UCSD-AML1 (cell line): ENCODE data around the gene AKT3.
"Not testable (repeated sequence)": the region's sequence is repeated elsewhere in the genome, so short reads cannot be mapped to it uniquely, and the experiment has no call there.

ENCODE experiments used
- DNase-seq: peaks from one replicate; lab custom pipeline; 2025; ENCODE audit not compliant: unreplicated experiment; lab: John Stamatoyannopoulos, UW

The AKT3 gene

GRCh38 chr1:243850202-243850451 is at the start of gene AKT3:
AKT3 (minus strand) TSS chr1:243850243; CDS start chr1:243843170, 7,073 bp downstream.
- no peak for DNase-seq

GRCh38 chr1:243898278-243898677 is 48.2 kb upstream of the AKT3 start:
- DNase-seq, result no peak

GRCh38 chr1:243896313-243896712 is 46.3 kb upstream of the AKT3 start:
- DNase-seq, result no peak

- DNase-seq, result no peak
These were observed 42.4 kb upstream of the AKT3 start for GRCh38 chr1:243892456-243892855.

GRCh38 chr1:243890576-243890975 is 40.5 kb upstream of the AKT3 start:
- no peak for DNase-seq

GRCh38 chr1:243885806-243886205 is 35.8 kb upstream of the AKT3 start:
- no peak for DNase-seq

GRCh38 chr1:243884603-243885002 is 34.6 kb upstream of the AKT3 start:
- no peak for DNase-seq

GRCh38 chr1:243883551-243883950 is 33.5 kb upstream of the AKT3 start:
- DNase-seq, result no peak

GRCh38 chr1:243882276-243882675 is 32.2 kb upstream of the AKT3 start:
- no peak for DNase-seq

GRCh38 chr1:243877058-243877457 is 27.0 kb upstream of the AKT3 start:
- DNase-seq, result not testable (repeated sequence)

- DNase-seq, result no peak
These were observed 5.7 kb upstream of the AKT3 start for GRCh38 chr1:243855616-243856318.

- DNase-seq, result no peak
These were observed 1.7 kb upstream of the AKT3 start for GRCh38 chr1:243851765-243852164.

GRCh38 chr1:243851257-243851756 is 1.3 kb upstream of the AKT3 start:
- DNase-seq, result no peak

GRCh38 chr1:243850452-243851256 is 611 bp upstream of the AKT3 start:
- DNase-seq, result peak; percentile 21

- no peak for DNase-seq
These were observed 432 bp downstream of the AKT3 start for GRCh38 chr1:243849421-243850201.

GRCh38 chr1:243848858-243849420 is 1.1 kb downstream of the AKT3 start:
- no peak for DNase-seq

GRCh38 chr1:243848165-243848857 is 1.7 kb downstream of the AKT3 start:
- no peak for DNase-seq

- DNase-seq, result no peak
These were observed 3.3 kb downstream of the AKT3 start for GRCh38 chr1:243846761-243847160.

- no peak for DNase-seq
These were observed 4.2 kb downstream of the AKT3 start for GRCh38 chr1:243845888-243846287.

- DNase-seq, result no peak
These were observed 5.9 kb downstream of the AKT3 start for GRCh38 chr1:243844186-243844585.

GRCh38 chr1:243842978-243843511 is 7.0 kb downstream of the AKT3 start:
- DNase-seq, result no peak
